Vagina (tissue), 2 donors: ENCODE results near the gene RALGAPA1. TPM values are rescaled to one million over a fixed set of nuclear protein-coding genes. Genes with fewer than 3 reads are reported as not detected.

Experiments used
- DNase-seq, 2 donors: peaks; one replicate each; pipeline ENCODE4 v3.0.0-alpha.2; 2017; ENCODE audit errors: extremely low spot score in 2 of 2
- H3K27ac ChIP-seq: fragments of 200-600 bp; sonication (generic); one replicate; pipeline ENCODE4 v1.5.1; 2019
- H3K27me3 ChIP-seq: fragments of 200-600 bp; sonication (generic); one replicate; pipeline ENCODE4 v1.5.1; 2019
- H3K36me3 ChIP-seq, 2 donors: fragments of 200-600 bp; sonication (generic); one replicate each; pipeline ENCODE4 v1.5.1; 2017 to 2019
- H3K4me1 ChIP-seq: fragments of 200-600 bp; sonication (generic); one replicate; pipeline ENCODE4 v1.5.1; 2019
- H3K4me3 ChIP-seq, 2 donors: fragments of 200-600 bp; sonication (generic); 1 replicate in 1 of 2; 2 replicates in 1 of 2; pipeline ENCODE4 v1.5.1; 2016 to 2019
- H3K9me3 ChIP-seq: fragments of 200-600 bp; sonication (generic); one replicate; pipeline ENCODE4 v1.5.1; 2019
- POLR2A ChIP-seq, 2 donors: fragments of 450-650 bp; IDR thresholded peaks; one replicate each; pipeline ENCODE4 v1.6.1; 2017; ENCODE audit warnings: antibody characterized with exemption in 2 of 2, mild to moderate bottlenecking in 2 of 2, moderate library complexity in 2 of 2
- POLR2AphosphoS5 ChIP-seq, 2 donors: sonication (generic); formaldehyde crosslinking; IDR thresholded peaks; one replicate each; pipeline ENCODE4 v1.9.0; 2017; ENCODE audit warnings: antibody characterized with exemption in 2 of 2, mild to moderate bottlenecking in 2 of 2, low read depth in 1 of 2; ENCODE audit not compliant: insufficient read depth in 1 of 2
- intact Hi-C: fragments of 100-400 bp; cut with DNase I; formaldehyde crosslinking; loops from one replicate; pipeline ENCODE4 v1.15.1; 2023
- total RNA-seq: library from RNA; depleted of rRNA; stranded (reverse); fragments of >200 nt; gene quantifications from one replicate; pipeline ENCODE4 v1.2.3, GENCODE V29; 2016
- TF ChIP-seq, protein P1 (sequence below), 3 experiments: fragments of 450-650 bp in 2 of 3; fragments of 200-600 bp in 1 of 3; sonication (generic) in 1 of 3; IDR thresholded peaks; one replicate each; pipeline ENCODE4 v1.5.1; 2017 to 2019; ENCODE audit warnings: antibody characterized with exemption in 3 of 3, mild to moderate bottlenecking in 2 of 3, moderate library complexity in 2 of 3

RALGAPA1 gene
- total RNA-seq, 1 donor from 2014 or later, result 77.8 TPM

- H3K36me3 ChIP-seq, result peaks cover 0 to 24% of the 10 kb centered on the region in 2 donors
- DNase-seq, result no peak
- no peak overlapping the region for H3K27ac ChIP-seq
- intact Hi-C loops, result no loop called here
- H3K4me3 ChIP-seq, result no peak overlapping the region
- no peaks in the 10 kb centered on the region for H3K27me3 ChIP-seq
- TF ChIP-seq POLR2AphosphoS5 (IDR thresholded peaks at IDR 0.05; ENCODE audit: insufficient read depth in 1 of 2, low read depth in 1 of 2) (no peak), POLR2A (IDR thresholded peaks at IDR 0.05) (no peak)
- TF ChIP-seq, protein P1, sequence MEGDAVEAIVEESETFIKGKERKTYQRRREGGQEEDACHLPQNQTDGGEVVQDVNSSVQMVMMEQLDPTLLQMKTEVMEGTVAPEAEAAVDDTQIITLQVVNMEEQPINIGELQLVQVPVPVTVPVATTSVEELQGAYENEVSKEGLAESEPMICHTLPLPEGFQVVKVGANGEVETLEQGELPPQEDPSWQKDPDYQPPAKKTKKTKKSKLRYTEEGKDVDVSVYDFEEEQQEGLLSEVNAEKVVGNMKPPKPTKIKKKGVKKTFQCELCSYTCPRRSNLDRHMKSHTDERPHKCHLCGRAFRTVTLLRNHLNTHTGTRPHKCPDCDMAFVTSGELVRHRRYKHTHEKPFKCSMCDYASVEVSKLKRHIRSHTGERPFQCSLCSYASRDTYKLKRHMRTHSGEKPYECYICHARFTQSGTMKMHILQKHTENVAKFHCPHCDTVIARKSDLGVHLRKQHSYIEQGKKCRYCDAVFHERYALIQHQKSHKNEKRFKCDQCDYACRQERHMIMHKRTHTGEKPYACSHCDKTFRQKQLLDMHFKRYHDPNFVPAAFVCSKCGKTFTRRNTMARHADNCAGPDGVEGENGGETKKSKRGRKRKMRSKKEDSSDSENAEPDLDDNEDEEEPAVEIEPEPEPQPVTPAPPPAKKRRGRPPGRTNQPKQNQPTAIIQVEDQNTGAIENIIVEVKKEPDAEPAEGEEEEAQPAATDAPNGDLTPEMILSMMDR (IDR thresholded peaks at IDR 0.05), result no peak
- no peaks in the 10 kb centered on the region for H3K9me3 ChIP-seq
- H3K4me1 ChIP-seq, result no peaks in the 10 kb centered on the region
Observed at GRCh38 chr14:35766036-35766699, 42.9 kb downstream of the RALGAPA1 start.

GRCh38 chr14:35761922-35762321, 47.2 kb downstream of the RALGAPA1 start:
- Histone ChIP-seq H3K4me1 (no peaks in the 10 kb centered on the region), H3K36me3 (peaks cover 0 to 26% of the 10 kb centered on the region in 2 donors), H3K27ac (no peak overlapping the region), H3K4me3 (no peak overlapping the region), H3K27me3 (no peaks in the 10 kb centered on the region), H3K9me3 (no peaks in the 10 kb centered on the region)
- no peak for TF ChIP-seq POLR2AphosphoS5 (IDR thresholded peaks at IDR 0.05; ENCODE audit: insufficient read depth in 1 of 2, low read depth in 1 of 2)
- no peak for TF ChIP-seq POLR2A (IDR thresholded peaks at IDR 0.05)
- TF ChIP-seq, protein P1 (IDR thresholded peaks at IDR 0.05), result no peak
- DNase-seq, result no peak
- intact Hi-C loops, result no loop called here

DNA sequence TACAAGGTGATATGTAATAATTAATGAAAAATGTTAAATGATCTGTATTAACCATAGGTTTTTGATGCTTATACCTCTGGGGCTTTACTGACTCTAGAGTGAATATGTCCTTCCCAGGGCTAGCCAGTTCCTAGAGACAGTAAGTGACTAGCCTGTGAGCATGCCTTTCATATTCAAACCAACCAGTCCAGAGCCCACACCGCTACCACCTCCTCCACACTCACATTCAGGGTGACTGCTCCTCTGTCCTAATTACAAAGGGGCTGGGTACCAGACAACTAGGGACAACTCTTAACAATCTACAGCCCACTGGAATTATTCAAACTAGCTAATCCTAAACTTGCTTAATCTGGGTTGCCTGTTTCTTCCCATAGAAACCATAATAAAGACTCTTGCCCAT, 49.0 kb downstream of the RALGAPA1 start:
- Histone ChIP-seq H3K4me3 (no peak overlapping the region), H3K9me3 (no peaks in the 10 kb centered on the region), H3K4me1 (no peaks in the 10 kb centered on the region), H3K27ac (no peak overlapping the region), H3K27me3 (no peaks in the 10 kb centered on the region), H3K36me3 (peaks cover 0 to 31% of the 10 kb centered on the region in 2 donors)
- no peak for DNase-seq
- intact Hi-C loops, result no loop called here
- no peak for TF ChIP-seq POLR2A (IDR thresholded peaks at IDR 0.05)

DNA sequence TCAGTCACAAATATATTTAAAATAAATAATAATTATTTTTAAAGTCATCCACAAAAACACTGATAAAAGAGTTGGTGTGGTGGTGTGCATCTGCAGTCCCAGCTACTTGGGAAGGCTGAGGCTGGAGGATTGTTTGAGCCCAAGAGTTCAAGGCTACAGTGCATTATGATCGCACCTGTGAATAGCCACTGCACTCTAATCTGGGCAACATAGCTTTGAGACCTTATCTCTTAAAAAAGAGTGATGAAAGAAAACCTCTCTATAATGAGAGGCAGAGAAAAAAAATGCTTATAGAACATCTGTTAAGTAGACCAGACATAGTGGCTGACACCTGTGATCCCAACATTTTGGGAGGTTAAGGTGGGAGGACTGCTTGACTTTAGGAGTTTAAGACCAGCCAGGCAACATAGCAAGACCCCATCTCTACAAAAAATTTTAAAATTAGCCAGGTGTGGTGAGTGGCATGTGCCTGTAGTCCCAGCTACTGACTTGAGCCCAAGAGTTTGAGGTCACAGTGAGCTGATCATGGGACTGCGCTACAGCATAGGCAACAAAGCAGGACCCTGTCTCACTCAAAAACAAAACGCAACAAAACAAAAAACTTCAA, 50.5 kb downstream of the RALGAPA1 start:
- H3K36me3 ChIP-seq, result peaks cover 0 to 32% of the 10 kb centered on the region in 2 donors
- H3K27me3 ChIP-seq, result no peaks in the 10 kb centered on the region
- no peak for DNase-seq

DNA sequence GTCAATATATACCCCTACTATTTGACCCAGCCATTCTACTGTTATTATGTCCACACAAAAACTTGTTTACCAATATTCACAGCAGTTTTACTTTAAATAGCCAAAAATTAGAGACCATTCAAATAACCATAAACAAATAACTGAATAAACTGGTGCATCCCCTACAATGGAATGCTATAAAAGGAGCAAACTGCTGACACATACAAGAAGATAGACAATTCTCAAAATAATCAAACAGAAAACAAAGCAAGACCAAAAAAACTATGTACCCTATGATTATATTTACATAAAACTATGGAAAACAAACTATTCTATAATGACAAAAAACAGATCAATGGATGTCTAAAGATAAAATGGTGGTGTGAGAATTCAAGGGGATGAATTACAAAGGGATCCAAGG, 54.4 kb downstream of the RALGAPA1 start:
- Histone ChIP-seq H3K27me3 (no peaks in the 10 kb centered on the region), H3K27ac (no peak overlapping the region), H3K9me3 (no peaks in the 10 kb centered on the region), H3K4me1 (no peaks in the 10 kb centered on the region), H3K4me3 (no peak overlapping the region), H3K36me3 (peaks cover 0 to 42% of the 10 kb centered on the region in 2 donors)
- no peak for DNase-seq
- TF ChIP-seq POLR2A (IDR thresholded peaks at IDR 0.05) (no peak), POLR2AphosphoS5 (IDR thresholded peaks at IDR 0.05; ENCODE audit: insufficient read depth in 1 of 2, low read depth in 1 of 2) (no peak)
- TF ChIP-seq, protein P1 (IDR thresholded peaks at IDR 0.05), result no peak
- intact Hi-C loops, result no loop called here

More for the DNA sequence above, 50.5 kb downstream of the RALGAPA1 start:
- TF ChIP-seq POLR2AphosphoS5 (IDR thresholded peaks at IDR 0.05; ENCODE audit: insufficient read depth in 1 of 2, low read depth in 1 of 2), result no peak
- no peak for TF ChIP-seq POLR2A (IDR thresholded peaks at IDR 0.05)
- TF ChIP-seq, protein P1 (IDR thresholded peaks at IDR 0.05), result no peak
- intact Hi-C loops, result no loop called here
- no peak overlapping the region for H3K4me3 ChIP-seq
- no peaks in the 10 kb centered on the region for H3K9me3 ChIP-seq
- H3K27ac ChIP-seq, result no peak overlapping the region
- H3K4me1 ChIP-seq, result no peaks in the 10 kb centered on the region
